CD4-positive, alpha-beta T cell treated with Interleukin-2 at 100 ng/mL for 4 hours (primary cell): ENCODE results near the gene A1BG.
"Not testable (repeated sequence)": the region's sequence is repeated elsewhere in the genome, so short reads cannot be mapped to it uniquely, and the experiment has no call there.

Experiments
- DNase-seq: peaks from one replicate; pipeline ENCODE4 v3.0.0-alpha.2; 2020; ENCODE audit warnings: low spot score

Gene A1BG

DNA sequence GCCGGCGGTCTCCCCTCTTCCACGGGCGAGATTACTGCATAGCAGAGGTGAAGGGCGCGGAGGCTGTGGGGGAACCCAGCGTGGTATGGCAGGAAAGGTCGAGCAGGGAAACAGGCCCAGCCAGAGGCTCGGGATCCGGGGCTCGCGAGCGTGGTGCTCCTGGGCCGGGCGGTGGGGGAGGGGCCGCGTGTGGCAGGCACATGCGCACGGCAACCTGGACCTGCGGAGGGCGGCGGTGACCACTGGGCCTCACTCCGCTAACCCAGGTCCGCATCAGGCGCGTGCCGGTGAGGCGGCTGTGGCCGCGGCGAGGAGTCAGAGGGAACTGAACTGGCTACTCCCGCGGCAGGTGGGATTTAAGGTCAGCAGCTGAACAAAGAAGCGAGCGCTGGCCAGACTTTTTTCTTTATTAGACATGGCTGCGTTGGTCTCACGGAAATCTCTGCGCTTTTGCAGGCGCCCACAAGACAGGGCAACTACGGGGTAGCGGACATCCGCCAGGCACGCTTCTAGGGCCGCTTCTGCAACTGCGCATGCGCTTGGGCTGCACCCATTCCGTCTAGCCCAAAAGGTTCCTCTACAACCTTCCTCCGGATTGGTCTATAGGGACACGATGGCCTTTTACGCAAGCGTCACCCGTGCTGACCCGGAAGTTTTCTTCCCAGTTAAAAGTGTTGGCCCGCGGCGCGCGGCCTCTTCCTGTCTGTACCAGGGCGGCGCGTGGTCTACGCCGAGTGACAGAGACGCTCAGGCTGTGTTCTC, 33.5 kb upstream of the A1BG start, which contains the start of gene RPS5:
Gene RPS5 (plus strand): TSS at position 694 of the 762 bp plus-strand sequence. CDS start 869 bp downstream, outside the sequence.
- peak; percentile 98 for DNase-seq

DNA sequence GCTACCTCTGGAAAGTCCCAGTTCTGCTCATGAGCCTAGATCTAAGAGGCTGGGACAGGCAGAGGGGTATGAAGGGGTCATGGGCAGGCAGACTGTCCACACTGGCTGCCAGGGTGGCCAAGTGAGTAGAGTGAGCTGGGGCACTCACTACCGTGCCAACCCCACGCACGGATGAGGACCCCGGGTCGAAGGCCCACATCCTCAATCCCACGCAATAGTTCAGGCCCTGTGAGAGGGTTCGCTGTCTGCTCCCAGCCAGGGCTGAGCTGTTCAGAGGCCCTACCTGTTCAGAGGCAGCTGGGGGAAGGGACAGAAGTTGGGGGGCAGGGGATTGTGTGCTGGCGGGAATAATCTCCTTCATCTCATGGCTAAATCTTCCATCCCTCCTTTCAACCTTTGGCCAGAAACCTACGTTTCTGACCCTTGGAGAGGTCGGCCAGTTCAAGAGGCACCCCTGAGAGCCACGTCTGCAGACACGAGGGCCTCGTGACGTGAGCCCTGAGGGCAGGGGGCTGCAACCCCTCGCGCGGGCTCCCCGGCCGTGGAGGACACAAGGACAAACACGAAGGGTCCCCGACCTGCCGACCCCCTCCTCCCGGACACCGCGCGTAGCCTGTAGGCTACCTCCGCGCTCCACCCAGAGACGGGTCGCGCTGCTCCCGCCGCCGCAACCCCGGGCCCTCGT, 32.7 kb upstream of the A1BG start:
- no peak for DNase-seq

DNA sequence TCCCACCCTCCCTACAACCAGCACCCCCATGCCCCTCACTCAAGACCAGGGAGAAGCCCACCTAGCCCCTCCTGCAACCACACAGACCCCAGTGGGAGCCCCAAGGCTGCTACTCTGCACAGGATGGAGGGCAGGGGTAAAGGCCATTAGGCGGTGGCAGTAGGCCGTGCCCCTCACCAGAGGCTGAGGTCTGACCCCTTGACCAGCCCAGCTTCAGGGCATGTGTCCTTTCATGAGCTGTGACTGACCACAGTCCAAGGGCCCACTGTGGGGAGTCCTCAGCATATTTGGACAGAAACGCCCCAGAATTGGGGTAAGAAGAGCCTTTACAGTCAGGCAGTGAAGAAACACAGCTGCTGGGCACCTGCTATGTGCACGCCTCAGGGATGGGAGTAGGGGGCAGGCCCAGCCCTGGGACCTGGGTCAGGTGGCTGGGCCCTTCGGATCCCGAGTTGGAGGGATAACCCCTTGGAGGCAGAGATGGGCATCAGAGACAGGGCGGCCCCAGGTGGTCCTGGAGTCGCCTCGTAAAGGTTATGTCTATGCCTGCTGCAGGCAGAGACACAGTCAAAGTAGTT, 32.1 kb upstream of the A1BG start:
- DNase-seq: no peak

DNA sequence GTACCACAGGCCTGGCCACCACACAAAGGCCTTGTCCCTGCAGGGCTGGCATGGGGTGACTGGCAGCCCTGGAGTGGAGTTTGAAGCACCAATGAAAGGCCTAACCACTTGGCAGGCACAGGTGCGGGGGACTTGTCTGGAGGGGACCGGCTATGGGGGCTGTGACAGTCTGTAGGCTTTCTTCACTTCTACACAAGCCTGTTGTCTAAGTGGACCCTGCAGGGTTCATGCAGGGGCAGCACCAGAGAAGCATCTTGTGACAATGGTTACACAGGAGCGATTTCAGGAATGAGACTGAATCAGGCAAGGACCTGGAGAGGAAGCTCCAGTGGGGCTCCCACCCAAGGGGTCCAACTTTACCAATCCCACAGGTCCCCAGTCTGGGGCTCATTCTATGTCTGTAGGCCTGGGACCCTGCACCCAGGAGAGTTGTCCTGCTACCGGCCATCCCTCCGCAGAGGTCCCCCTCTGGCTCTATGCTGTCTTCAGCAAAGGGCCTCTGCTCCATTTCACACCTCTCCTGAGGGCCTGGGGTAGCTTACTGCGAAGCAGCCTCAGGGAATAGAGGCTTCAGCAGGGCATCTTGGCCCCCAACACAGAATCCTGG, 29.8 kb upstream of the A1BG start:
- DNase-seq: no peak

DNA sequence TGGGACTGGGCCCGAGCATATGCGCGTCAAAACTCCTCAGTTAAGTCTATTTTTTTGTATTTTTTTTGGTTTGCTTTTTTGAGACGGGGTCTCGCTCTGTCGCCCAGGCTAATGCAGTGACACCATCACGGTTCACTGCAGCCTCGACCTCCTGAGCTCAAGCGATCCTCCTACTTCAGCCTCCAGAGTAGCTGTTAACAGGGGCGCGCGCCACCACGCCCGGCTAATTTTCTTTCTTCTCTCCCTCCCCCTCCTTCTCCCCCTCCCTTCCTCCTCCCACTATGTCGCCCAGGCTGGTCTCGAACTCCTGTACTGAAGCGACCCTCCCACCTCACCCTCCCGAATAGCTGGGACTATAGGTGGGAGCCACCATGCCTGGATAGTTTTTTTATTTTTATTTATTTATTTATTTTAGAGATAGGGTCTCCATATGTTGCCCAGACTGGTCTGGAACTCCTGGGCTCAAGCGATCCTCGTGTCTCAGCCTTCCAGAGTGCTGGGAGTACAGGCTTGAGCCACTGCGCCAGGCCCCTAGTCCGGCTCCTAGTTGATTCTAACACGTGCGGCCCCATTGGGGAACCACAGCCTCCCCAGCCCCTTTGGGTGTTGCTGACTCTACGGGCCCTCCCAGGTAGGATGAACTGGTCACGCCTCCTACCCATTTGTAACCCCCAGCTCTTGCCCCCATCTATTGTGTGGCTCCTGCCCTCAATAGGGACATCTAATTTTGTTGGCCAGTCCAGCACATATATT, 28.3 kb upstream of the A1BG start:
- no peak for DNase-seq

DNA sequence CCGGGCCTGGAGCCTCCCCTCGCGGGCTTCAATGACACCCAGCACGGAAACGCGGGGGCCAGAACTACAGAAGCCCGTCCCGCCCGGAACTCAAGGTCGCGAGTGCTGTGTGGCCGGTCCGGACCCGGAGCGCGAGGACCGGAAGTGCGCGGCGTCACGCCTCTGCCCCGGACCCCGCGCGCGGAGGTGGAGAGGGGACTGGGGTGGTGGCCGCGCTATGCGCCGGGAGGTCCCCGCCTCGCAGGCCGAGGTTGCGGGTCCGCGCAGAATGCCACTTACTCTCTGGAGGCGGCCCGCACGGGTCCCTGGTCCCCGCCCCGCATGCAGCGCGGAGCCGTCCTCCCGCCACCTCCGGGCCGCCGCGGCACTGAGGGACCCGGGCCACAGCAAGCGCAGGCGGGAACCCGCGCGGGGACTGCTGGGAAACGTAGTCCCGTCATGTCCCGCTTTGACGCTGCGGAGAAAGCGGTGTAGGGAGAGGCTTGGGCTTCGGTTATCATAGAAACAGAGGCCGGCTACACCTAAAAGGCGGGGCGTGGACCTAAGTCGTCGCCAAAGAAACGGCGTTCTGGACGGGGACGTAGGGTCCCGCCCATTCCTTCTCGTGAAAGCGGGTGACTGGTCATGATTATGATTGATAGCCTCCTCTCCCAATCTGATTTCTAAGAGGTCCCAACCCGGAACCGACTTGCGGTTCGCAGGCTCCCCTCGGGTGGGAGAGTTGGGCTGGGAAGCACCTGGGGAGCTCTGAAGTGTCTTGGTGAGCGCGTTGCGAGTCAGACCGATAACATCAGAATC, 27.6 kb upstream of the A1BG start, which contains the start of gene ZNF837:
Gene ZNF837 (minus strand): TSS at position 369 of the 798 bp plus-strand sequence. CDS start 11,698 bp downstream, outside the sequence.
- DNase-seq: peak; percentile 100

DNA sequence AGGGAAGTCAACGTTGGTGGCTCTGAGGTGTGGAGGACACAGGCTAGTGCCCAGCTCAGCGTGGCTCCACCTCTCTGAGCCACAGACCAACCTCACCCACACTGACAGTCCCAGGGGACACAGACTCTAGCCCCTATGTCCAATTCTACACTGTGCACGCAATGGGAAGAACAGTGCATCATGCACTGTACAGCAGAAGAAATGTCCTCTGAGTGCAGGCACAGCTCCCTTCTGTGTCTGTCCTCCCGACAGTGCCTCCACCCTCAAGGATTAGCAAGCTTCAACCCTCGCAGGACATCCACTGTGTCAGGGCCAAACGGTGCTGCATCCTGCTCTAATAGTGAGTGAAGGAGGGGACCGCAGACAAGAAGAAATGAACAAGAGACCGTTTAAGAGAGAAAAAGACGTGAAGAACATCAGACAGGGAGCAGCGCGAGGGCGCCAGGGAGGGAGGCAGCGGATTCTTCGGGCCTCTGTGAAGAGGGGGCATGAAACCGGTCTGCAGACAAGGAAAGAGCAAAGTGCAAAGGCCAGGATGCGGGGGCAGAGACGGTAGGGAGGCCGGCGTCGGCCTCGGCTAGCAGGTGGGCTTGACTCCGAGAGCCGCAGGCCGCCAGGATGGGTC, 26.9 kb upstream of the A1BG start:
- DNase-seq: no peak

DNA sequence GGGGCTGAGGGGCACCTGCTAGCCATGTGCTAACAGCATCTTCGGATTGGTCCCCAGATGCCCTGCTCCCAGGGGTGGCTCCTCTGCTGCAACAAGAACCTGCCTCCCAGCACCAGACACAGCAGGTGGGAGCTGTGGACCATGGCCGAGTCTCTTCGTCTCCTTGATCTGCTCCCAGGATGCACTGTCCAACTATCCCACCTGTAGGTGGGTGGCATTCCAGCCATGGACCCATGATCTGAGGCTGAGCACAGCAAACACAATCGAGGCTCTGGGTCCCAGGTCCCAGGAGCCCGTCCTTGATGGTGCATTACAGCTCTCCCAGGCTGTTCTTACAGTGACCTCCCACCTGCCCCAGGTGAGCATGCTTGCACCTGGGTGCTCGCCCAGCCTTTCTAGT, 26.0 kb upstream of the A1BG start:
- no peak for DNase-seq

DNA sequence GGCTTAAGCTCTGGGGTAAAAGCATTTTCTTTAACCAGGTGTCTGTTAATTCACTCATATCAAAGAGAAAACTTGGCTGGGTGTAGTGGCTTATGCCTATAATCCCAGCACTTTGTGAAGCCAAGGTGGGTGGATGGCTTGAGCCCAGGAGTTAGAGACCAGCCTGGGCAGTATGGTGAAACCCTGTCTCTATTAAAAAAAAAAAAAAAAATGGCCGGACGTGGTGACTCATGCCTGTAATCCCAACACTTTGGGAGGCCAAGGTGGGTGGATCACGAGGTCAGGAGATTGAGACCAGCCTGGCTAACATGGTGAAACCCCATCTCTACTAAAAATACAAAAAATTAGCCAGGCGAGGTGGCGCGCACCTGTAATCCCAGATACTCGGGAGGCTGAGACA, 23.4 kb upstream of the A1BG start:
- DNase-seq: not testable (repeated sequence)

DNA sequence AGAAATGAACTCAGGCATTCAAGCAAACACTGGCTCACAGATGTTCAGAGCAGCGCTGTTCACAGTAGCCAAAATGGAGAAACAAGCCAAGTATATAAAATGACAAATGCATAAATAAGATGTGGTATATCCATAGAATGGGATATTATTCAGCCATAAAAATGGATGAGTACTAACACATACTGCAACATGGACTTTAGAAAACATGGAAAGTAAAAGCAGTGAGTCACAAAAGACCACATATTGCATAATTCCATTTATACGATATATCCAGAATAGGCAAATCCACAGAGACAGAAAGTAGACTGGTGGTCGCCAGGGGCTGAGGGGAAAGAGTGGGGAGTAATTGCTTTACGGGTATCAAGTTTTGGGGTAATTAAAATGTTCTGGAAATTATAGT, 20.9 kb upstream of the A1BG start:
- DNase-seq: no peak

DNA sequence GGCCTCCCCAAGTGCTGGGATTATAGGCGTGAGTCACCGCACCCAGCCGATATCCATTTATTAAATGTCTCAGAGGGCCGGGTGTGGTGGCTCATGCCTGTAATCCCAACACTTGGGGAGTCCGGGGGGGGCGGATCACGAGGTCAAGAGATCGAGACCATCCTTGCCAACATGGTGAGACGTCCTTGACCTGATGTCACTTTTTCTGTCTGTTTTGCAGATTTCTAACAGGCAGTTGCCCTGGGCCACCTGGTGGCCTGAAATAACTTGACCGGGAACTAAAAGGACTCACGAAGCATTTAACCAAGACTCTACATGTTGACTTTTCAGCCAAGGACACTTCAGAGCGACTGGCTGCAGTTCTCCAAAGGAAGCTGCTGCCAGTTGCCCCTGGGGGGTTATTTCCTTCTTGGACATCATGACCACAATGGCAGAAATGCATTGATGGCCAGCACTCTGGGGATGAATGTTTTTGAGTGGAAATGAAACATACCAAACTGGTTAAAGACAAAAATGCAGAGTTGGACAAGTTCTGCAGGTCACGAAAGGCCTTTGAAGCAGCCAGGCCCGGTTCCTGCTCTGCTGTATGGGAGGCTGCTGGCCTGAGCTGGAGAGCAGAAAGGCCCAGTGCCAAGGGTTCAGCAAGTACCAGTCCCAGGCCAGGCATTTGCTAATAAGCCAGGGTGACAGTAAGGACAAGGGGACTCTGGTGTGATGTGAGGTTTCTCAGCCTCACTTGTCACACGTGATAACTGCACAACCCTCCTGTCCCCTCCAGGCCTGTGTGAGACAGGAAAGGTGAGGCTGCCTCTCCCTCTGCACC, 19.2 kb upstream of the A1BG start:
- DNase-seq: no peak

DNA sequence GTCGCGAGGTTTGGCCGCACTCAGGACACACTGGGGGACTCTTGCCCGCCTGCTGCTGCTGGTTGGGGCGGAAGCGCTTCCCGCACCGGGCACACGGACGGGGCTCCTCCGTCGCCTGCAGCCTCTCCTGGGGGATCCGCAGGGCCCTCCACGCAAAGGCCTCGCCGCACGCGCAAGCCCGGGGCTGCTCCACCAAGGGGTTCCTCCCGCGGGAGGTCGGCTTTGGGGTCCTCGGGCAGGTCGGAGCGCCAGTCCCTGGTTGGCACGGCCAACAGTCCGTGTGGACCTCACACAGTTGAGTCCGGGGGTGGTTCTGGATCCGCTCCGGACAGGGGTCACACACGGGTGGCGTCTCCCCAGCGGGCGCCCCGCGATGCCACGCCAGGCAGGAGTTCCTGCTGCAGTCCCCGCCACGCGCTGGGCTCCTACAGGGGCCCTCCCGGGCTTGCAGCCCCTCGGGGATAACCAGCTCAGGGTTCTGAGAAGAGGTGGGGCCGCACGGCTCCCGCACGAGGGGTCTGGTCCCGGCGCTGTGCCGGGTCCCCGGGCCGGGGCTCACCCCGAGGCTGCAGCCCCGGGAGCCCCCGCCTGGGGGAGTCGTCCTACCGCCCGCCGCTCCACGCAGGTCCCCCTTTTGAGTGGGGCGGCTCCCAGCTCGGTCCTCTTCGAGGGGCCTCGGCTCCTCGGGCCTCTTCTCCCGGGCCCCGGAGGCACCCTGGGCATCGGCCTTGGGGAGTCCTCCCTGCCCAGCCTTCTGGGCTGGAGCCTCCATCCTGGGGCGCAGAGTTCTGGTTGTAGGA, 15.5 kb upstream of the A1BG start:
- no peak for DNase-seq

DNA sequence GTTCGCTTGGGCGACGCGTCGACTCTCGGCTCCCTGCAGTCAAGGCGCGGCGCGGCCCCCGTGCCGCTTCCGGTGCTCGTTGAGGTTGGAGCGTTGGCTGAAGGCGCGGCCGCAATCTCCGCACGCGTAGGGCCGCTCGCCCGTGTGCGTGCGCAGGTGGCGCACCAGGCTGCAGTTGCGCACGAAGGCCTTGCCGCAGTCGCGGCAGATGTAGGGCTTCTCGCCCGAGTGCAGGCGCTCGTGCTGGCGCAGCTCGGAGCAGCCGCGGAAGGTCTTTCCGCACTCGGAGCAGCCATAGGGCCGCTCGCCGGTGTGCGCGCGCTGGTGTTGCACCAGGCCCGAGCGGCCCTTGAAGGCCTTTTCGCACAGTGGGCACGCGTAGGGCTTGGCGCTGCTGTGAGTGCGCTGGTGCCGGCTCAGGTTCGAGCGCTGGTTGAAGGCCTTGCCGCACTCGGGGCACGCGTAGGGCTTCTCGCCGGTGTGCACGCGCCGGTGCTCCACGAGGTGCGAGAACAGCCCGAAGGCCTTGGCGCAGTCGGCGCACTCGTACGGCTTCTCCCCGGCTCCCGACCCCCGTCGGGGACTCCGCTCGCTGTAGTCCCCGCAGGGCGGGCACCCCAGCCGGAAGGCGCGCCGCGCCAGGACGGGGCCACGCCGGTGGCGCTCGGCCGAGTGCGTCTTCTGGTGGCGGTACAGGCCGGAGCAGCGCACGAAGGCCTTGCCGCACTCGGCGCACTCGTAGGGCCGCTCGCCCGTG, 14.6 kb upstream of the A1BG start:
- DNase-seq: no peak

DNA sequence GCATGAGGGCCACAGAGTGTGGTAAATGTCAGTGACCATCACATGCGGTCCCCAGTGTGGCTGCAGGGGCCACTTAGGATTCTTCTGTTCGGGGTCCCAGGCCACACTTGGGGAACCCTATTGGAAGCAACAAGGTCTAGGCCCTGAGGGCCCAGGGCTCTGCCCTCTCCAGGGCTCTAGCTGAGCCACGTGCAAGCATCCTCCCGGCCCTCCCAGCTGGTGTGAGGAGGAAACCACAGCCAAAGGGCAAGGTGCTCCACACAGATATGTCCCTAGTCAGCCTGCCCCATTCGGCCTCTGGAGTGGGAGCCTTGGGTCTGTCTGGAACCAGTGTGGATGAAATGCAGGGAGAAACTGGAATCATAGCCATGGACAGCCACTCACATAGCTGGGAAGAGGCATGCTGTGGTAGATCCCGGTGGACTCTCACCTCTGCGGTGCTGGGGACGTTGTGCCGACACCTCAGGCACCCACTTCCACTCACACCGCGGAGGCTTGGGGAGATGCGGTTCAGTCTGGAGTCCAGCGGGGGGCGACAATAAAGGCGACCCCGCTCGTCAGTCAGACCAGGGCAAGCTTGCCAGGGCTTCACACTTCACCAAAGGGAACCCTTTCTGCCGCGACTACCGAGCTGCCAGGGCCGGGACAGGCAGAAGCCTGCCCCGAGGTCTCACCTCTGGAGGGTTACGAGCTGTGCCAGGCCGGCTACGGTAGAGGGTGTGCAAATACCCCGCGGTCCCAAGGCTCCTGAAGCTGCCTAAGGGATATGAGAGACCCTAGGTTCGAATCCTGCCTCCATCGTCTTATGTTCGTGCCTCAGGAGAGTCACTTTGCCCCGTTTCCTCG, 13.5 kb upstream of the A1BG start:
- no peak for DNase-seq

DNA sequence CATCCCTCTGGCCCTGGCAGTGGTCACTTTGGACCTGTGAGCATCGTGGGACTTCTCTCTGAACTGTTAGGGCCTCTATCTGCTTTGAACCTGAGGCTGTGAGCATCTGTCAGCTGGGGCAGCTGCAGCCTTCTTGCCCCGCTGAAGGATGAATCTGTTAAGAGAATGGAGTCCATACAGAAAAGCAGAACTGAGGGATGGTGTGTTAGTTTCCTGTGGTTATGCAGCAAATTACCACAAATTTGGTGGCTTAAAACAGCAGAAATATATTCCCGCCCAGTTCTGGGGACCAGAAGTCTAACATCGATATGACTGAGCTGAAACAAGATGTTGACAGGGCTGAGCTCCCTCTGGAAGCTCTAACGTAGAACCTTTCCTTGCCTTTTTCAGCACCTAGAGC, 10.9 kb upstream of the A1BG start:
- no peak for DNase-seq

DNA sequence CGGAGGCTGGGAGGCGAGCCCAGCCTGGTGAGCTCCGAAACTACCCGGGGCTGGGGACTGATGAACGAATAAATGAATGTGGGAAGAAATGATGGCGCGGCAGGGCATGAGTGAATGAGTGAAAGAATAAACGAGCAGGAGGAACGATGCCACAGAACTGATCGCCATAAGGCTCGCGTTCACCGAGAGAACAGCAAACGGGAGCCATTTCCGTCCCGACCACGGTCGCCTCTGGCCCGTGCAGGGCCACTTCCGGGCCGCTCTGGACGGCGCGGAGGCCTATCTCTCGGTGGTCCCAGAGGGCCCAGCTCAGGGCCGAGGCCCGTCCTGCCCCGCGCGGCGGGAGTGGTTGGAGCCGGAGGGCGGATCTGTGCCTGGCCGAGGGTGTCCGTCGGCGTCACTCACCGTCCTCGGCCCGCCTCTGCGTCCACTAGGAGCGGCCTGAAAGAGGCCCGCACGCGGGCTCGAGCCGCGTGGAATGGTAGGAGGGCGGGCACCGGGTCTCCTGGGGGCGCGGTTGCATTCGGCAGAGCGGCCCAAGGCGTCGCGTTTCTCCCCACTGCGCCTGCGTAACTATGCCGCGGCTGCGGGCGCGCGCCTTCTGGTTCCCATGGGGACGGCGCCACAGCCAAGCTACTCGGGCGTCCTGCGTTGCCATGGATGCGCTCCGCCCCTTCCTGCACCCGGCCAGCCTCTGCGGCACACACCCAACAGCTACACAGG, 9.1 kb upstream of the A1BG start, which contains the start of gene ZNF497:
Gene ZNF497 (minus strand): TSS at position 480 of the 723 bp plus-strand sequence. CDS start 5,116 bp downstream, outside the sequence.
- peak; percentile 98 for DNase-seq
